BLaER1 (cell line): ENCODE data around the gene FRG1.
"Not testable (repeated sequence)": the region's sequence is repeated elsewhere in the genome, so short reads cannot be mapped to it uniquely, and the experiment has no call there.

ENCODE experiments used
- H3K27ac ChIP-seq: shearing (Covaris generic); formaldehyde crosslinking; 2 replicates; pipeline ENCODE4 v1.8.1; 2022
- H3K27me3 ChIP-seq: shearing (Covaris generic); formaldehyde crosslinking; 2 replicates; pipeline ENCODE4 v1.8.1; 2022
- H3K36me3 ChIP-seq: shearing (Covaris generic); formaldehyde crosslinking; 2 replicates; pipeline ENCODE4 v1.8.1; 2022
- H3K4me1 ChIP-seq: shearing (Covaris generic); formaldehyde crosslinking; 2 replicates; pipeline ENCODE4 v1.8.1; 2022
- H3K4me2 ChIP-seq: shearing (Covaris generic); formaldehyde crosslinking; 2 replicates; pipeline ENCODE4 v1.8.1; 2022
- H3K4me3 ChIP-seq: shearing (Covaris generic); formaldehyde crosslinking; 2 replicates; pipeline ENCODE4 v1.8.1; 2022
- H3K9ac ChIP-seq: shearing (Covaris generic); formaldehyde crosslinking; 2 replicates; pipeline ENCODE4 v1.8.1; 2022
- H3K9me3 ChIP-seq: shearing (Covaris generic); formaldehyde crosslinking; 2 replicates; pipeline ENCODE4 v1.8.1; 2022
- H4K20me1 ChIP-seq: shearing (Covaris generic); formaldehyde crosslinking; 2 replicates; pipeline ENCODE4 v1.8.1; 2022
- Cebpa-rat ChIP-seq: shearing (Covaris generic); IDR thresholded peaks from 2 replicates; pipeline ENCODE4 v1.8.1; 2022

FRG1 gene

GRCh38 chr4:189940178-189941004 lies at the start of gene FRG1:
FRG1 (plus strand) TSS chr4:189940872; CDS start chr4:189941010, 138 bp downstream.
- H3K4me3 ChIP-seq = peak within 1 kb of the TSS; percentile 85
- no peaks in the 10 kb centered on the region; the same call in 1 of the 2 replicates for H3K9me3 ChIP-seq
- H3K4me1 ChIP-seq = peaks cover 14% of the 10 kb centered on the region
- peak within 1 kb of the TSS; percentile 80 for H3K4me2 ChIP-seq
- H3K9ac ChIP-seq = peak within 1 kb of the TSS; percentile 88
- H4K20me1 ChIP-seq = 0 out of 2 replicates have a peak, but pooled peaks cover 14% of the 10 kb centered on the region
- TF ChIP-seq Cebpa-rat = no peak
- H3K27me3 ChIP-seq = no peaks in the 10 kb centered on the region
- peaks cover 13% of the 10 kb centered on the region for H3K36me3 ChIP-seq
- H3K27ac ChIP-seq = peak within 1 kb of the TSS; percentile 83

- no peak for TF ChIP-seq Cebpa-rat
- Histone ChIP-seq H3K36me3 (no peaks in the 10 kb centered on the region), H3K27me3 (no peaks in the 10 kb centered on the region), H4K20me1 (no peaks in the 10 kb centered on the region), H3K4me2 (no peak overlapping the region), H3K27ac (no peak overlapping the region), H3K9ac (no peak overlapping the region), H3K4me3 (no peak overlapping the region), H3K4me1 (no peaks in the 10 kb centered on the region), H3K9me3 (no peaks in the 10 kb centered on the region)
Observed at GRCh38 chr4:189897667-189898066, 43.0 kb upstream of the FRG1 start.

GRCh38 chr4:189899481-189900015 lies 41.1 kb upstream of the FRG1 start:
- H3K27ac ChIP-seq, H3K27me3 ChIP-seq, H3K4me3 ChIP-seq, H4K20me1 ChIP-seq, H3K4me1 ChIP-seq, H3K9ac ChIP-seq, H3K4me2 ChIP-seq, H3K9me3 ChIP-seq, H3K36me3 ChIP-seq: not testable (repeated sequence)

- not testable (repeated sequence) for H3K4me3 ChIP-seq, H3K27ac ChIP-seq, H3K27me3 ChIP-seq
Observed at GRCh38 chr4:189904420-189905027, 36.1 kb upstream of the FRG1 start.

GRCh38 chr4:189912170-189912569 lies 28.5 kb upstream of the FRG1 start:
- Histone ChIP-seq H3K36me3 (no peaks in the 10 kb centered on the region), H3K9ac (no peak overlapping the region), H3K4me1 (no peaks in the 10 kb centered on the region), H3K4me3 (no peak overlapping the region), H3K9me3 (peaks cover 13% of the 10 kb centered on the region), H3K4me2 (no peak overlapping the region), H3K27ac (no peak overlapping the region), H3K27me3 (no peaks in the 10 kb centered on the region), H4K20me1 (no peaks in the 10 kb centered on the region)
- TF ChIP-seq Cebpa-rat = no peak

More at GRCh38 chr4:189904420-189905027, 36.1 kb upstream of the FRG1 start:
- H3K9ac ChIP-seq, H3K4me1 ChIP-seq, H3K9me3 ChIP-seq, H3K4me2 ChIP-seq, H4K20me1 ChIP-seq, H3K36me3 ChIP-seq: not testable (repeated sequence)

- Histone ChIP-seq H3K9ac (no peak overlapping the region), H3K27me3 (no peaks in the 10 kb centered on the region), H3K36me3 (no peaks in the 10 kb centered on the region), H3K9me3 (peaks cover 33% of the 10 kb centered on the region), H3K4me2 (no peak overlapping the region), H3K27ac (no peak overlapping the region), H3K4me1 (no peaks in the 10 kb centered on the region), H4K20me1 (no peaks in the 10 kb centered on the region), H3K4me3 (no peak overlapping the region)
- no peak for TF ChIP-seq Cebpa-rat
Observed at GRCh38 chr4:189917161-189917891, 23.3 kb upstream of the FRG1 start.

GRCh38 chr4:189921058-189921457 lies 19.6 kb upstream of the FRG1 start:
- H3K4me2 ChIP-seq = no peak overlapping the region
- no peaks in the 10 kb centered on the region for H3K27me3 ChIP-seq
- H3K9ac ChIP-seq = no peak overlapping the region
- no peaks in the 10 kb centered on the region for H4K20me1 ChIP-seq
- TF ChIP-seq Cebpa-rat = no peak
- H3K9me3 ChIP-seq = peaks cover 35% of the 10 kb centered on the region
- H3K4me1 ChIP-seq = no peaks in the 10 kb centered on the region
- no peaks in the 10 kb centered on the region for H3K36me3 ChIP-seq
- H3K27ac ChIP-seq = no peak overlapping the region
- H3K4me3 ChIP-seq = no peak overlapping the region

- not testable (repeated sequence) for H3K4me1 ChIP-seq, H3K27ac ChIP-seq, H3K4me3 ChIP-seq, H3K9ac ChIP-seq, H3K4me2 ChIP-seq, H3K36me3 ChIP-seq, H3K27me3 ChIP-seq, H4K20me1 ChIP-seq
- peaks cover 14% of the 10 kb centered on the region for H3K9me3 ChIP-seq
Observed at GRCh38 chr4:189926742-189927141, 13.9 kb upstream of the FRG1 start.

- H3K4me1 ChIP-seq = peaks cover 14% of the 10 kb centered on the region
- peak overlapping the region; percentile 82 for H3K27ac ChIP-seq
- peaks cover 13% of the 10 kb centered on the region for H3K36me3 ChIP-seq
- H3K9ac ChIP-seq = peak overlapping the region; percentile 88
- TF ChIP-seq Cebpa-rat = no peak
- H3K4me2 ChIP-seq = peak overlapping the region; percentile 72
- H3K27me3 ChIP-seq = no peaks in the 10 kb centered on the region
- peak overlapping the region; percentile 85 for H3K4me3 ChIP-seq
- H3K9me3 ChIP-seq = no peaks in the 10 kb centered on the region; the same call in 1 of the 2 replicates
- 0 out of 2 replicates have a peak, but pooled peaks cover 14% of the 10 kb centered on the region for H4K20me1 ChIP-seq
Observed at GRCh38 chr4:189941005-189941450, 356 bp downstream of the FRG1 start.

GRCh38 chr4:189942412-189942811 lies 1.7 kb downstream of the FRG1 start:
- not testable (repeated sequence) for H3K9ac ChIP-seq, H3K9me3 ChIP-seq, H3K27ac ChIP-seq, H3K4me3 ChIP-seq, H3K27me3 ChIP-seq
- Histone ChIP-seq H3K4me1 (peaks cover 14% of the 10 kb centered on the region), H4K20me1 (peaks cover 21% of the 10 kb centered on the region; the same call in 1 of the 2 replicates), H3K4me2 (peak overlapping the region; percentile 72), H3K36me3 (peaks cover 21% of the 10 kb centered on the region)

- H4K20me1 ChIP-seq = peaks cover 25% of the 10 kb centered on the region; the same call in 1 of the 2 replicates
- peaks cover 36% of the 10 kb centered on the region for H3K36me3 ChIP-seq
- H3K9me3 ChIP-seq, H3K4me3 ChIP-seq, H3K4me2 ChIP-seq, H3K27me3 ChIP-seq, H3K27ac ChIP-seq, H3K9ac ChIP-seq: not testable (repeated sequence)
- peaks cover 14% of the 10 kb centered on the region for H3K4me1 ChIP-seq
Observed at GRCh38 chr4:189944077-189944476, 3.4 kb downstream of the FRG1 start.

GRCh38 chr4:189946906-189947305 lies 6.2 kb downstream of the FRG1 start:
- H3K27ac ChIP-seq, H3K9me3 ChIP-seq, H3K4me3 ChIP-seq, H3K4me2 ChIP-seq, H3K27me3 ChIP-seq, H3K4me1 ChIP-seq, H3K9ac ChIP-seq: not testable (repeated sequence)
- peaks cover 43% of the 10 kb centered on the region for H3K36me3 ChIP-seq
- H4K20me1 ChIP-seq = peaks cover 28% of the 10 kb centered on the region; the same call in 1 of the 2 replicates

GRCh38 chr4:189948486-189948885 lies 7.8 kb downstream of the FRG1 start:
- H3K36me3 ChIP-seq = peaks cover 43% of the 10 kb centered on the region
- H4K20me1 ChIP-seq = peaks cover 18% of the 10 kb centered on the region; the same call in 1 of the 2 replicates
- H3K9me3 ChIP-seq, H3K9ac ChIP-seq, H3K4me2 ChIP-seq, H3K27ac ChIP-seq, H3K27me3 ChIP-seq, H3K4me3 ChIP-seq, H3K4me1 ChIP-seq: not testable (repeated sequence)
